Measurements from ENCODE around the gene NBPF11.
"Not testable (repeated sequence)": the region's sequence is repeated elsewhere in the genome, so short reads cannot be mapped to it uniquely, and the experiment has no call there.

DNA sequence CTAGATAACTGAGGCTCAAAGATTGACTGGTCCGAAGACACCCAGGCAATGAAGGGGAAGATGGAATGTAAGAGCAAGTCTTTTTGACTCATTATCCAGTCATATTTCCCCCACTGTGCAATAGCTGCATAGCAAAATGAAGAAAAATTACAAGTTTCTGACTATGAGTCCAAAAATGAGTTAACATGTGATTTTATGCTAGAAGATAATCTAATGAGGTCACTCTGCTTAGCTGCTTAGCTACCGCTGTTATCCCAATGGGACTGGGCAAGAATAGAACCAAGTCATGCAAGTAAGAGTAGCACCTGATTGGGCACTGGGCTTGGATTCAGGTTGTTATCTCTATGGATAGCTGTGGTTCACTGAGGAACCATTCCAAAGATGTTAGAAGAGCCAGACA lies 43.0 kb upstream of the NBPF11 start:
- TF ChIP-seq, protein P1, sequence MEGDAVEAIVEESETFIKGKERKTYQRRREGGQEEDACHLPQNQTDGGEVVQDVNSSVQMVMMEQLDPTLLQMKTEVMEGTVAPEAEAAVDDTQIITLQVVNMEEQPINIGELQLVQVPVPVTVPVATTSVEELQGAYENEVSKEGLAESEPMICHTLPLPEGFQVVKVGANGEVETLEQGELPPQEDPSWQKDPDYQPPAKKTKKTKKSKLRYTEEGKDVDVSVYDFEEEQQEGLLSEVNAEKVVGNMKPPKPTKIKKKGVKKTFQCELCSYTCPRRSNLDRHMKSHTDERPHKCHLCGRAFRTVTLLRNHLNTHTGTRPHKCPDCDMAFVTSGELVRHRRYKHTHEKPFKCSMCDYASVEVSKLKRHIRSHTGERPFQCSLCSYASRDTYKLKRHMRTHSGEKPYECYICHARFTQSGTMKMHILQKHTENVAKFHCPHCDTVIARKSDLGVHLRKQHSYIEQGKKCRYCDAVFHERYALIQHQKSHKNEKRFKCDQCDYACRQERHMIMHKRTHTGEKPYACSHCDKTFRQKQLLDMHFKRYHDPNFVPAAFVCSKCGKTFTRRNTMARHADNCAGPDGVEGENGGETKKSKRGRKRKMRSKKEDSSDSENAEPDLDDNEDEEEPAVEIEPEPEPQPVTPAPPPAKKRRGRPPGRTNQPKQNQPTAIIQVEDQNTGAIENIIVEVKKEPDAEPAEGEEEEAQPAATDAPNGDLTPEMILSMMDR (conservative IDR thresholded peaks at IDR 0.05; ENCODE audit: low read depth, low read length) = not testable (repeated sequence)
- TF ChIP-seq EZH2 (IDR thresholded peaks at IDR 0.05; ENCODE audit: low read length, unreplicated experiment) = not testable (repeated sequence)

Data from PC-3 (cell line).